Neural progenitor cell (in vitro differentiated cells): ENCODE measurements around the gene TLR10. TPM values are rescaled to one million over a fixed set of nuclear protein-coding genes. Genes with fewer than 3 reads are reported as not detected.
A peak's percentile ranks its signal among the peaks of the same experiment; 100 is the strongest.

Experiments used
- DNase-seq: peaks from one replicate; pipeline ENCODE4 v3.0.0-alpha.2; 2016; ENCODE audit warnings: low spot score
- H2AFZ ChIP-seq: fragments of 200-600 bp; sonication (generic); replicated peaks from 2 replicates; pipeline ENCODE4 v1.6.1; 2016; ENCODE audit warnings: antibody characterized with exemption
- H3F3A ChIP-seq: fragments of 200-600 bp; sonication (generic); 2 replicates; pipeline ENCODE4 v1.6.1; 2016; ENCODE audit warnings: antibody characterized with exemption, low read depth
- H3K27ac ChIP-seq: fragments of 200-600 bp; sonication (generic); 2 replicates; pipeline ENCODE4 v1.5.1; 2016; ENCODE audit warnings: mild to moderate bottlenecking
- H3K27me3 ChIP-seq: fragments of 200-600 bp; sonication (generic); 2 replicates; pipeline ENCODE4 v1.6.1; 2016; ENCODE audit warnings: mild to moderate bottlenecking, moderate library complexity
- H3K36me3 ChIP-seq: fragments of 200-600 bp; sonication (generic); 2 replicates; pipeline ENCODE4 v1.5.1; 2016
- H3K4me1 ChIP-seq: fragments of 200-600 bp; sonication (generic); 2 replicates; pipeline ENCODE4 v1.6.1; 2016; ENCODE audit warnings: mixed run types
- H3K4me2 ChIP-seq: fragments of 200-600 bp; sonication (generic); 2 replicates; pipeline ENCODE4 v1.6.1; 2016
- H3K4me3 ChIP-seq: fragments of 200-600 bp; sonication (generic); 2 replicates; pipeline ENCODE4 v1.5.1; 2016
- H3K79me2 ChIP-seq: fragments of 200-600 bp; sonication (generic); 2 replicates; pipeline ENCODE4 v1.6.1; 2016; ENCODE audit warnings: low read depth
- H3K9ac ChIP-seq: fragments of 200-600 bp; sonication (generic); 2 replicates; pipeline ENCODE4 v1.6.1; 2016
- H3K9me3 ChIP-seq: fragments of 200-600 bp; sonication (generic); 2 replicates; pipeline ENCODE4 v1.5.1; 2016; ENCODE audit warnings: low read depth
- H4K20me1 ChIP-seq: fragments of 200-600 bp; sonication (generic); 2 replicates; pipeline ENCODE4 v1.6.1; 2016; ENCODE audit warnings: low read depth
- H3K27ac Mint-ChIP-seq: 3 replicates; pipeline ENCODE4 v1.8.0; 2021; ENCODE audit warnings: mixed read lengths
- H3K27me3 Mint-ChIP-seq: 2 replicates; pipeline ENCODE4 v1.8.0; 2022; ENCODE audit warnings: low read depth, mild to moderate bottlenecking, inconsistent platforms, moderate library complexity, mixed read lengths; ENCODE audit not compliant: insufficient read depth
- H3K36me3 Mint-ChIP-seq: 3 replicates; pipeline ENCODE4 v1.8.0; 2021; ENCODE audit warnings: mixed read lengths
- H3K4me1 Mint-ChIP-seq: 3 replicates; pipeline ENCODE4 v1.8.0; 2021; ENCODE audit warnings: mixed read lengths
- H3K4me3 Mint-ChIP-seq: 3 replicates; pipeline ENCODE4 v1.8.0; 2021; ENCODE audit warnings: mild to moderate bottlenecking, moderate library complexity, mixed read lengths
- H3K9me3 Mint-ChIP-seq: 3 replicates; pipeline ENCODE4 v1.8.0; 2020; ENCODE audit warnings: mixed read lengths
- EZH2 ChIP-seq: fragments of 200-600 bp; sonication (generic); IDR thresholded peaks from 2 replicates; pipeline ENCODE4 v1.6.1; 2017; ENCODE audit warnings: antibody characterized with exemption, mild to moderate bottlenecking, moderate library complexity
- EZH2phosphoT487 ChIP-seq: fragments of 200-600 bp; sonication (generic); IDR thresholded peaks from 2 replicates; pipeline ENCODE4 v1.6.1; 2017; ENCODE audit warnings: antibody characterized with exemption
- total RNA-seq: library from RNA; depleted of rRNA; stranded (reverse); fragments of >200 nt; gene quantifications from 2 replicates; pipeline ENCODE4 v1.2.3, GENCODE V29; 2015; ENCODE audit warnings: low replicate concordance
- TF ChIP-seq, protein P1 (sequence below): fragments of 200-600 bp; sonication (generic); IDR thresholded peaks from 2 replicates; pipeline ENCODE4 v1.5.1; 2017; ENCODE audit warnings: antibody characterized with exemption, mild to moderate bottlenecking

Gene TLR10
- total RNA-seq, 1 donor from 2014 or later = not detected

DNA sequence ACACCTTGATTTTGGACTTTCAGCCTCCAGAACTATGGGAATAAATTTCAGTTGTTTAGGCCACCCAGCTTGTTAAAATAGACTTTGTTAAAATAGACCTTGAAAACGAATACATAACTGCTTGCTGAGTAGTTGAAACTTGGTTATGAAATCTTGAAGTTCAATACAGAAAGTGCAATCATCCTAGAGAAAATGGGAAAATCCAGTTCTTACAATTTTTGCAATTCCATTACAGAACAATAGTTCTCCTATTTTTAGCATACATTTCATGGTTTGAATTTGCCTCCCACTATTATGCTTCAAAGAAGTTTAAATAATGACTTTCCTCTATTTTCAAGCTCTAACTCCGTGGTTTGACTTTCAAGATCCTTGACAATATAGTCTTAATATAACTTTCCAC, 11.3 kb upstream of the TLR10 start:
- no peaks in the 10 kb centered on the region for H3K27me3 ChIP-seq
- no peak overlapping the region for H3K4me3 ChIP-seq
- no peak overlapping the region for H3K27ac ChIP-seq
- H3K9me3 ChIP-seq = no peaks in the 10 kb centered on the region
- Mint-ChIP-seq H3K36me3 (no peaks in the 10 kb centered on the region), H3K4me1 (no peaks in the 10 kb centered on the region), H3K9me3 (no peaks in the 10 kb centered on the region), H3K27ac (no peak overlapping the region), H3K27me3 (no peaks in the 10 kb centered on the region), H3K4me3 (no peak overlapping the region)
- no peaks in the 10 kb centered on the region for H3K4me1 ChIP-seq
- H3K9ac ChIP-seq = no peak overlapping the region
- DNase-seq = no peak
- H3F3A ChIP-seq = no peaks in the 10 kb centered on the region
- TF ChIP-seq EZH2phosphoT487 (no peak), EZH2 (no peak)
- TF ChIP-seq, protein P1, sequence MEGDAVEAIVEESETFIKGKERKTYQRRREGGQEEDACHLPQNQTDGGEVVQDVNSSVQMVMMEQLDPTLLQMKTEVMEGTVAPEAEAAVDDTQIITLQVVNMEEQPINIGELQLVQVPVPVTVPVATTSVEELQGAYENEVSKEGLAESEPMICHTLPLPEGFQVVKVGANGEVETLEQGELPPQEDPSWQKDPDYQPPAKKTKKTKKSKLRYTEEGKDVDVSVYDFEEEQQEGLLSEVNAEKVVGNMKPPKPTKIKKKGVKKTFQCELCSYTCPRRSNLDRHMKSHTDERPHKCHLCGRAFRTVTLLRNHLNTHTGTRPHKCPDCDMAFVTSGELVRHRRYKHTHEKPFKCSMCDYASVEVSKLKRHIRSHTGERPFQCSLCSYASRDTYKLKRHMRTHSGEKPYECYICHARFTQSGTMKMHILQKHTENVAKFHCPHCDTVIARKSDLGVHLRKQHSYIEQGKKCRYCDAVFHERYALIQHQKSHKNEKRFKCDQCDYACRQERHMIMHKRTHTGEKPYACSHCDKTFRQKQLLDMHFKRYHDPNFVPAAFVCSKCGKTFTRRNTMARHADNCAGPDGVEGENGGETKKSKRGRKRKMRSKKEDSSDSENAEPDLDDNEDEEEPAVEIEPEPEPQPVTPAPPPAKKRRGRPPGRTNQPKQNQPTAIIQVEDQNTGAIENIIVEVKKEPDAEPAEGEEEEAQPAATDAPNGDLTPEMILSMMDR = no peak
- H3K79me2 ChIP-seq = no peaks in the 10 kb centered on the region
- H3K4me2 ChIP-seq = no peak overlapping the region
- H4K20me1 ChIP-seq = no peaks in the 10 kb centered on the region
- H2AFZ ChIP-seq = no peak overlapping the region
- H3K36me3 ChIP-seq = no peaks in the 10 kb centered on the region

DNA sequence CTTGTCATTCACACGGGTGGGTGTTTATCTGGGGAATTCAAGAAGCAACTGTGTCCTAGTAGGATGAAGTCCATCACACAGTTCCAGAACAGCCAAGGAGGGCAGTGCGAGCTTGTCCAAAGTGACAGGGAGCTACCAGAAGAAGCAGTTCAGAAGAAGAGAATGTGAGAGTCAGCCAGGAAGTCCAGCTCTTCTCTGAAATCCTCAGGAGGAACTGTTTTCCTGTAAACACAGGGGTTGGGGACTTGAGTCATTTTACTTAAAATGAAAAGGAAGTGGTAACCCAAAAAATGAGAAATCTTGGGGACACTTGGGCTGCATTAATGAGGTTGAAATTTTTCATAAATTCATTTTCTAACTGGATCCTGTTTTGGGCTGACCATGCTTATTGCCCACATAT, 8.2 kb upstream of the TLR10 start:
- H3K36me3 Mint-ChIP-seq = no peaks in the 10 kb centered on the region
- H3K4me2 ChIP-seq = no peak overlapping the region

DNA sequence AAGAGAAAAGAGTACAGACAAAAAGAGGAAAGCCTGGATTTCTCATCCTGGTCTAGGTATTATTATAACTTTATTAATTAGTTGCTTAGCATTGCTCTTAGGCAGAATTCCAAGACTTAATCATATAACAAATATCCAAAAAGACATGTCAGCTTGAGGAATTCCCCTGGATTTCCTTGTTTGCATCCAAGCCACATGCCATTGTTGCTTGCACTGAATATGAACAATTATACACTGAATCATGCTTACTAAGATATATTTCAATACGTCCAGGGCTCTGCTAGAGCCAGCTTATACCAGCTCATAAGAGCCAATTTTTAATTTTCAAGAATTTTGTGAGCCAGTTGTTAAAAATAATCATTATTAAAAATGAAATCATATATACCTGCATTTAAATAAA, 5.5 kb upstream of the TLR10 start:
- Histone ChIP-seq H2AFZ (peak overlapping the region; percentile 26), H3K9ac (no peak overlapping the region), H3K27me3 (no peaks in the 10 kb centered on the region), H3K27ac (no peak overlapping the region), H3K36me3 (no peaks in the 10 kb centered on the region), H3K9me3 (no peaks in the 10 kb centered on the region), H3K4me2 (no peak overlapping the region), H3K4me3 (no peak overlapping the region), H3K79me2 (no peaks in the 10 kb centered on the region), H3K4me1 (no peaks in the 10 kb centered on the region), H3F3A (no peaks in the 10 kb centered on the region), H4K20me1 (no peaks in the 10 kb centered on the region)
- Mint-ChIP-seq H3K36me3 (no peaks in the 10 kb centered on the region), H3K9me3 (no peaks in the 10 kb centered on the region), H3K4me1 (no peaks in the 10 kb centered on the region), H3K27ac (no peak overlapping the region), H3K4me3 (no peak overlapping the region), H3K27me3 (peaks cover 2% of the 10 kb centered on the region)
- no peak for TF ChIP-seq EZH2phosphoT487
- TF ChIP-seq, protein P1 = no peak
- no peak for TF ChIP-seq EZH2
- no peak for DNase-seq

More for the DNA sequence above, 8.2 kb upstream of the TLR10 start:
- Histone ChIP-seq H3K36me3 (no peaks in the 10 kb centered on the region), H3K27me3 (no peaks in the 10 kb centered on the region), H3K4me1 (no peaks in the 10 kb centered on the region), H3K79me2 (no peaks in the 10 kb centered on the region), H3K9me3 (no peaks in the 10 kb centered on the region), H3F3A (no peaks in the 10 kb centered on the region), H4K20me1 (no peaks in the 10 kb centered on the region), H3K4me3 (no peak overlapping the region), H3K27ac (no peak overlapping the region), H3K9ac (no peak overlapping the region), H2AFZ (no peak overlapping the region)
- H3K9me3 Mint-ChIP-seq = no peaks in the 10 kb centered on the region
- H3K27ac Mint-ChIP-seq = no peak overlapping the region
- TF ChIP-seq, protein P1 = no peak
- TF ChIP-seq EZH2 = no peak
- no peak for TF ChIP-seq EZH2phosphoT487
- no peaks in the 10 kb centered on the region for H3K27me3 Mint-ChIP-seq
- no peak for DNase-seq
- H3K4me3 Mint-ChIP-seq = no peak overlapping the region
- no peaks in the 10 kb centered on the region for H3K4me1 Mint-ChIP-seq
